Umbilical cord (tissue), 2 donors: ENCODE measurements around the gene FAM83G. TPM values are rescaled to one million over a fixed set of nuclear protein-coding genes. Genes with fewer than 3 reads are reported as not detected.
"Not testable (repeated sequence)": the region's sequence is repeated elsewhere in the genome, so short reads cannot be mapped to it uniquely, and the experiment has no call there.

Experiments used
- DNase-seq: peaks from one replicate; pipeline ENCODE4 v3.0.0-alpha.2; 2015; ENCODE audit warnings: low spot score
- total RNA-seq: library from RNA; depleted of rRNA; stranded (reverse); fragments of >200 nt; gene quantifications from one replicate; pipeline ENCODE4 v1.2.3, GENCODE V29; 2014; ENCODE audit warnings: low replicate concordance; ENCODE audit not compliant: insufficient read depth

Gene FAM83G
- total RNA-seq, 1 donor from 2014 or later, result 4.8 TPM

- no peak for DNase-seq
Observed at GRCh38 chr17:19022747-19023146, 18.2 kb upstream of the FAM83G start.

GRCh38 chr17:19022128-19022527, 17.6 kb upstream of the FAM83G start:
- DNase-seq, result no peak

DNA sequence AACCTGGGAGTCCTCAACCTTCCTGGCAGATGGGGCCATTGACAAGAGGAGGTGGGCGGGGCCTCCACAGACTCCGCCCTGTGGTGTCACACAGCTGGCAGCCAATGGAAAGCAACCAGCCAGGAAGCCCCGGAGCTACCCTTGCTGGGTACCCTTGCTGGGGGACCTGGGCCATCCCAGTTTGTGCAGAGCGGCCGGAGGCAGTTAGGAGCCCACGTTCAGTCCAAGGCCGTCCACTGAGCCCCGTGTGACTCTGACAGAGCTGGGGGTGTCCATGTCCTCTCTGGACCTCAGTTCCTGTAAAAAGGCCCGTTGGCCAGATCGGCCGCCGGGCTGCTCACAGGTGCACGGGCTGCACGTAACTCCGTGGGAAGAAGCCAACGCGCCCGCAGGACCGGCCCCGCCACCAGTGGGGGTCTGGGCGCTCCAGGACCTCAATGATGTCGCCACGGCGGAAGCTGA, 17.1 kb upstream of the FAM83G start:
- no peak for DNase-seq

GRCh38 chr17:19021011-19021621, 16.6 kb upstream of the FAM83G start:
- DNase-seq, result not testable (repeated sequence)

DNA sequence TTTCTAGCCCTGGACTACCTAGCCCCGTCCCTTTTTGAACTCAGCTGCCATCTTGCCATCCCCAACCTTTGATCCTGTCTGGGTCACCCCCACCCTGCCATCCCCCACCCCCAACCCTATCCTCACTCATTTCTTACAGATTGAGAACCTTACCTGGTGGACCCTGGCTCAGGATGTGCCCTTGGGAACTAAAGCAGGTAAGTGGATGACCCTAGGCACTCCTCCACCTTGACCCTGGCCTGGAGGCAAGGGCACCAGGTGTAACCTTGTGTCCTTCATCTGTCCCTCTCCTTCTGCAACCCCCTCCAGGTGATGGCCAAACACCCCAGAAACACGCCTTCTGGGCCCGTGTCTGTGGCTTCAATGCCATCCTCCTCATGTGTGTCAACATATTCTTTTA, 15.5 kb upstream of the FAM83G start:
- DNase-seq, result no peak

- DNase-seq, result no peak
Observed at GRCh38 chr17:19019041-19019941, 14.7 kb upstream of the FAM83G start.

GRCh38 chr17:19018600-19018950, 14.0 kb upstream of the FAM83G start:
- no peak for DNase-seq

DNA sequence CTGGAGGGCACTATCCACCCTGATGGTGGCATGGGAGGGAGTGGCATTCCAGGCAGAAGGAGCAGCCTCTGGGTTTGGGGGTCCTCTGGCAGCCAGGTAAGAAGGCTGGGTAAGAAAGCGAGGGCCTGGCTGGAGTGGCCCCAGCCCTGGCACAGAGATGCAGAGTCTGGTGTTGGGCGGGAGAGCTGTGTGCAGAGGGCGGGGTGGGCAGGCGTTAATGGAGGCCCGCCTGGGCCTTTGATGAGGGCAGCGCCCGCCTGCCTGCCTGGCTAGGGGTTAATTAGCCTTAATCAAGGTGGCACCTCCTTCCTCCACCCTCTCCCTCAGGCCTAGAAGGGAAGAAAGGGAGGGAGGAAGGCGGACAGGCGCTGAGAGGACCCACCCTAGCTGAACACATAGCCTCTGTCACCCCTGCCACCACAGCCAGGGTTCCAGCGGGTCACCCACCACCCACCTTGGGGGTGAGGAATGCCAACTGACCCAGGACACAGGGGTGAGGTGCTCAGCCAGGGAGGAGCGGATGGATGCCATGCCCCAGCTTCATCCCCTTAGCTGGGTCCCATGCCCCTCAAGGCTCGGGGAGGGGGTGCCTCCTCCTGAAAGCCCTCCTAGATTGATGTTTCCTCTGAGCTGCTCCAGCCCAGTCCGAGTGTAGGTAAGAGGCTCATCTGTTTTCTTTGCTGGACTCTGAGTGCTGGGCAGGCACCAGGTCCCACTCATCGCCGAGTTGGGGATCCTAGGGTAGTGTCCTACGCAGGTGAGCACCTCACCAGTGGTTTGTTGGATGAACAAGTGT, 13.4 kb upstream of the FAM83G start:
- no peak for DNase-seq

DNA sequence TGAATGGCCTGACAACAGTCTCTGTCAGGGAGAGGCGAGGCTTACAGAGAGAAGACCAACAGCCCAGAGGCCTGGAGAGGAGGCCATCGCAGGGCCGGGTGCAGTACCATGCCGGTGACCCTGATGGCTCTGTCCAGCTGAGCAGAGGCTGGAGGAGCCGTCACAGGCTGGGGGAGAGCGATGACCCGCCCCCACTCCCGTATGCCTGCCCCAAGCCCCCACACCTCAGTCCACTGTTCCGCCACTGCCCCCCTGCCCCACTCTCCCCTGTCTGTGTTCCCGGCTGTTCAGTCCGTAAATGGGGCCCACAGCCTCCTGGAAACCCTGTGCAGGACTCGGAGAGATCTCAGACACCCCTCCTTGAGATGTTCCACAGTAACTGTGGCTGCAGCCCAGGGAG, 12.8 kb upstream of the FAM83G start:
- DNase-seq, result no peak

DNA sequence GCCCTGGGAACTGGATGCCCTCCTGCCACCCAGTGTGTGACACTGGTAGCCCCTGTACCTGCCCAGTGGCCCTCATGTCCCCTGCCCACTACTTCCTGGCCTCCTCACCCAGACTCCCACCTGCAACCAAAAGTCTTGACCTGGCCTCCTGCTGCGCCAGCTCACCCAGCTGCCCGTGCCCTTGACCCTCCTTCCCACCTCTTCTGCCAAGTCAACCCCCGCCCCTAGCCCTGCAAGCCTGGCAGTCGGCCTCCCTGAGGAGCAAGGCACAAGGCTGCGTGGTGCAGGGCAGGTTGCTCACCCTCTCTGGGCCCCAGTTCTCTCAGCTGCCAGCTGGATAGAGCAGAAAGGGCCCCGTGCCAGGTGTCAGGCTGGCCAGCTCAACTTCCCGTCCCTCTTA, 12.3 kb upstream of the FAM83G start:
- no peak for DNase-seq

DNA sequence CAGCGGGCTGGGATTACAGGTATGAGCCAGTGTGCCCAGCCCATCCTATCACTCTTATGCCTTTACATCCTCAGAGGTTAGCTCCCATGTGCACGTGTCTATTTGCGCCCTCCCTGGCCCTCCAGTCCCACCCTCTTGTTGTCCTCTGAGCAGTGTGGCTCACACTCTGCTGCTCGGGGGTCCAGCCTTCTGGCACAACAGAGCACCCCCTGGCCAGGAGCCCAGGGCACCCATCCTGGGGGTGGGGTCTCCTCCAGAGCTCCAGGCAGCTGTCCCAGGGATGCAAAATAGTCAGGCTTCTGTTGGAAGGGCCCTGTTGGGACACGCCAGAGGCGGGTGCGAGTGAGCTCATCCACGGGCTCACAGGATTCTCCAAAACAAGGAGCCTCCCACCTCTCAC, 11.7 kb upstream of the FAM83G start:
- DNase-seq, result no peak

GRCh38 chr17:19015428-19015827, 10.9 kb upstream of the FAM83G start:
- no peak for DNase-seq

GRCh38 chr17:19014628-19015215, 10.2 kb upstream of the FAM83G start:
- no peak for DNase-seq

DNA sequence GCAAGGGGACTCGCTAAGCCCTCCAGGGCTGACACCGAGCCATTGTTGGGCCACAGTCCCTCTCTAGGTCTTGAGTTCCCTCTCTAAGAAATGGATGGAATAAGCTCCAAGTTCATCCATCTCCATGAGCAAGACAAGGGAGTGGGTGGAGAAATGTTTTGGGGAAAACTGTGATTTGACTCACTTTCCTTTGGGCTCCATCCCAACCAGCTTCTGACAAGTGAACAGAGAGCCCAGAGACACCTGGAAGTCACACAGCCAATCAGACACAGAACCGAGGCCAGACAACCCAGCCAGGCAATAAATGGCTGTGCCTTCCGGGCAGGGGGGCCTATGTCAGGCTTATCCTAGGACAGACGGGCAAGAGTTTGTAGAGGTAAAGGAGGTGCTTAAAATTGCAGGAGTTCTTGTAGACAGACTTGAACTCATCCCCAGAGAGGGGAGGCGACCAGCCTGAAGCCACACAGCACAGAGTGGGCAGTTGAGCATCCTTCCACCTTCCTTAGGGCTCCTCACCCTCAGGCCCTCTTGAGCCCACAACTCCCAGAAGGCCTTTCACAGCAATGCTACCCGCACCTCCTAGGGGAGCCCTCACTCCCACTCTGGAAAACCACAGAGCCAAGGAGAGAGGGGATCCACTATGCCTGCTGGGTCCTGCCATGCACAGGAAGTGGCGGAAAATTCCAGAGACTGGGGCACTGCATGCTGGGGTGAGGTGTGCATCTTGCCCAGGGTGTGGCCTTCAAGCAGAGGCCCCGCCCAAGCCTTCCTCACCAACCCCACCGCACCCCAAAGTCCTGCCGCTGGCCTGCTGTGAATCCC, 9.5 kb upstream of the FAM83G start:
- no peak for DNase-seq

GRCh38 chr17:19013226-19013625, 8.7 kb upstream of the FAM83G start:
- DNase-seq, result no peak

DNA sequence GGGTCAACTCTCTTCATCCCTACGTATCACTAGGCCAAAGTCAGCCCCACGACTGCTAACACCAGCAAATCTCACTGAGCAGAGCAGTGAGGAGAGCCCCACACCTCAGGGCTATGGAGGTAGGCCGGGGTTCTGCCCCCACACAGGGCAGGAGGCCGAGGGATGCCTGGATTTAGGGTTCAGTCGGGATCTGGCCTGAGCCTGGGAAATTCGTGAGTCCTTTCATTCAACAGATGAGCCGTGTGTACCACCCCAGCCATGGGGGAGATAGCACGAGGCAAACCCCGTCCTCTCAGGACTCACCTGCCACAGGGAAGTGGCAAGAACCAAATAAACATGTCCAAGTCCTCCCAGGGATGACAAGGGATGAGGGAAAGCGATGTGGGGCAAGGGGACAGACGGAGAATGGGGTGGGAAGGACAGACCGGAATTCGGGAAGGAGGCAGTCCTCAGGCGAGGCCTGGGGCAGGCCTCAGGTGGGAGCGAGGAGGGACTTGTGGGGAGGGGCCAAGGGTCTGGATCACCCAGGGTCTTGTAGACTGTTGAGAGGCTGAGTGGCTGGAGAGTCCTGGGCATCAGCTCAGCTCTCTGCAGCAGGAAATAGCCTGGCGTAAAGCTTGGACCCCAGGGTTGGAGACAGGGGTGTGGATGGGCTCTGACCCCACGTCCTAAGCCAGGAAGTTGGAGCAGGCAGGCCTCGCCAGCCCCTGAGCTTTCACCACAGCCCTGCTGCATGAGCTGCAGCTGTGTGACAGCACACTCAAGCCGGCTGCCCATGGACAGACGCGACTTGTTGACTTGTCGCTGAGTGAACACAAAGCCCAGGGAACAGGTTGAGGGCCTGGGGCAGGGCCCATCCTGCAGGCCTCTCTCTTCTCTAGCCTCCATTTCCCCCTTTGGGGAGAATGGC, 7.9 kb upstream of the FAM83G start:
- DNase-seq, result no peak

DNA sequence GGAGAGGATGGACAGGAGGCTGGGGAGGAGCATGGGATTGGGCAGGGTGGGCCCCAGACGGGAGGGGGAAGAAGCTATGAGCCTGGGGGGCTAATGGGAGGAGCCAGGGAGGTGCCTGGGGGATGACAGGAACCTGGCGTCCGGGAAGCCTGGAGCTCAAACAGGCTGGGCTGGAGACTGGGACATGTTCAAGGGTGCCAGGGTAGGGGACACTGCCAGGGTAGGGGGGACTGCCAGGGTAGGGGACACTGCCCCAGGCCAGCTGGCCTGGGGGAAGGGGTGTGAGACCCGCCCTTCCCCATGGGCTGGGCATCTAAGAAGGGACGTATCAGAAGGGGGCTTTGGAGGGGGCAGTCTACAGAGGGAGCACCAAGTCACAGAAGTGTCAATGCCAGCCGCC, 7.0 kb upstream of the FAM83G start:
- no peak for DNase-seq

- no peak for DNase-seq
Observed at GRCh38 chr17:19010729-19011505, 6.4 kb upstream of the FAM83G start.

DNA sequence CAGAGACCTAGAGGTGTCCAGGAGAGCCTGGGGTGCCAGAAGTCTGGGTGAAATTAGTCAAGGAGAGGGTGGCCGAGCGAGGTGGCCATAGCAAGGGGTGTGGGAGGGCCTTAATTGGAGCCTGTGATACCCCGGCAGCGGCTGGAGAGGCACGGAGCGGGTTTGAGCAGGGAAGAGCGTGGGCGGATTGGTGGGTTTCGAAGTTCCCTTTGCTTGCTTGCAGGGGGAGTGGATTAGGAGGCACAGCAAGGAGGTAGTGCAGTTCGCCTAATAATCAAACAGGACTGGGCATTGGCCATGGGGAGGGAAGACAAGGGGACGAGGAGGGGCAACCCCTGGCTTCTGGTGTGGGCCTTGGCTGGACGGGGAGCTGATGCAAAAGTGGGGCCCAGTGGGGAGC, 5.4 kb upstream of the FAM83G start:
- no peak for DNase-seq
